Muscle layer of colon (tissue), 2 donors: ENCODE measurements around the gene RPL12.

Source experiments
- H3K27ac ChIP-seq: one replicate; pipeline ENCODE4 v1.7.0; 2013; ENCODE audit warnings: low read depth, mild to moderate bottlenecking, low read length, moderate library complexity
- H3K27me3 ChIP-seq, 2 donors: one replicate each; pipeline ENCODE4 v1.7.0; 2013; ENCODE audit warnings: low read length in 2 of 2, mild to moderate bottlenecking in 2 of 2; ENCODE audit not compliant: insufficient read depth in 2 of 2, control insufficient read depth in 1 of 2
- H3K36me3 ChIP-seq: one replicate; pipeline ENCODE4 v1.7.0; 2013; ENCODE audit warnings: mild to moderate bottlenecking, low read length; ENCODE audit not compliant: insufficient read depth
- H3K4me1 ChIP-seq: one replicate; pipeline ENCODE4 v1.7.0; 2013; ENCODE audit warnings: mild to moderate bottlenecking, low read length; ENCODE audit not compliant: insufficient read depth
- H3K4me3 ChIP-seq, 2 donors: one replicate each; pipeline ENCODE4 v1.7.0; 2013; ENCODE audit warnings: low read length in 2 of 2, low read depth in 1 of 2, mild to moderate bottlenecking in 1 of 2, moderate library complexity in 1 of 2
- H3K9ac ChIP-seq: one replicate; pipeline ENCODE4 v1.7.0; 2013; ENCODE audit warnings: low read length
- H3K9me3 ChIP-seq: one replicate; pipeline ENCODE4 v1.7.0; 2013; ENCODE audit warnings: mild to moderate bottlenecking, low read length
- donor health status: abdominal sarcoma.
- donor health status: Adenocarcinoma of cecum.

RPL12 gene

DNA sequence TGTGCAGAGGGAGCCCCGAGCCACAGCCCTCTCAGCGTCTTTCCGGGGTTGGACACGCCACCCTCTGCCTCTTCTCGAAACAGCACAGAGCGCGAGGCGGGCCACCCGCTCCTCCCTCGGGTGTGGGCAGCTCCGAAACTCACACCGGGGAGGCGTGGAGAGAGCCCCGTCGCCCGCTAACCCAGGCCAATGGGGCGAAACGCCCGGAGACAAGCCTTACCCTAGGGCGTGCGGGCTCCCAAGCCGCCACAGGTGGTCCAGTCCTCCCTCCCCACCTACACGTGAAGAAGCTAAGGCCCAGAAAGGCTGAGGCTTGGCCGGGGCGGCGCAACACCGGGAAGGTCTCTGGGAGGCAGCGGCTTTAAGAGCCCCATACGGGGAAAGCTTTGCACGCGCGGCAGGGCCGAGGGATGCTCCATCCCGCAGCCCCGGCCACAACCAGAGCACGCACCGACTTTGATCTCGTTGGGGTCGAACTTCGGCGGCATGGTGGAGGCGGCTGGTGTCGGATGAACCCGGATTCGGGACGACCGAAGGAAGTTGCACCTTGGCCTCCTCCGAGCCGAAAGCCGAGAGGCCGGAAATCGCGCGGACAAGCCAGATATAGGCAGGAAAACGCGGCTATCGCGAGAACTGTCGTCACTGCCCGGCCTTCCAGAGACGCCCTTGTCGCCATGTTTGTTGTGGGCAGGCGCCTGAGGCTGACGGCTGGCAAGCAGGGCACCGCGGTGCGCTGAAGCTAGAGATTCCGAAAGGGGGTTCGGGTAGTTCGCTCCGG is at the start of gene RPL12, which contains the start of gene LRSAM1:
Gene RPL12, minus strand, starts transcription at position 577 of the 778 bp plus-strand sequence. Its CDS starts 89 bp downstream, at position 488.
Gene LRSAM1, plus strand, starts transcription at position 681 of the 778 bp plus-strand sequence. CDS start 3,018 bp downstream, outside the sequence.
- H3K9me3 ChIP-seq: no peaks in the 10 kb centered on the region
- H3K9ac ChIP-seq: peak within 1 kb of the TSS; percentile 82
- H3K27ac ChIP-seq: peak within 1 kb of the TSS; percentile 95
- H3K27me3 ChIP-seq: no peaks in the 10 kb centered on the region
- peaks cover 41% of the 10 kb centered on the region for H3K4me1 ChIP-seq
- H3K4me3 ChIP-seq: peak within 1 kb of the TSS; percentile 84 to 94
- H3K36me3 ChIP-seq: peaks cover 49% of the 10 kb centered on the region

DNA sequence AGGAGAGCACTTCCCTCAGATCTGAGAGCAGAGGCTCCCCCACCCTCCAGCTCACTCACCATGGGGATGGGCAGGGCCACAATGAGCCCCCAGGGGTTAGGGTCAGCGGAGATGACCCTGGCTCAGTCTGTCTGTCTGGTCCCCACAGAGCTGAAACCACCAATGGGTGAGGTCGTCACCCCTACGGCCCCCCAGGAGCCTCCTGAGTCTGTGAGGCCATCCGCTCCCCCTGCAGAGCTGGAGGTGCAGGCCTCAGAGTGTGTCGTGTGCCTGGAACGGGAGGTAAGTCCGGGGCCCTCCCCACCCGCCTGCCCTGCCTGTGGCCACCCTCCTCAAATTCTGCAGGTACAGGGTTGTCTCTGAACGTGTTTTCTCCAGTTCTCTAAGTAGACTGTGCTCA is 49.7 kb upstream of the RPL12 start:
- no peak overlapping the region for H3K27ac ChIP-seq
- no peak overlapping the region for H3K9ac ChIP-seq
- H3K4me1 ChIP-seq: peaks cover 12% of the 10 kb centered on the region
- H3K27me3 ChIP-seq: no peaks in the 10 kb centered on the region
- H3K36me3 ChIP-seq: peaks cover 54% of the 10 kb centered on the region
- no peaks in the 10 kb centered on the region for H3K9me3 ChIP-seq
- H3K4me3 ChIP-seq: no peak overlapping the region

DNA sequence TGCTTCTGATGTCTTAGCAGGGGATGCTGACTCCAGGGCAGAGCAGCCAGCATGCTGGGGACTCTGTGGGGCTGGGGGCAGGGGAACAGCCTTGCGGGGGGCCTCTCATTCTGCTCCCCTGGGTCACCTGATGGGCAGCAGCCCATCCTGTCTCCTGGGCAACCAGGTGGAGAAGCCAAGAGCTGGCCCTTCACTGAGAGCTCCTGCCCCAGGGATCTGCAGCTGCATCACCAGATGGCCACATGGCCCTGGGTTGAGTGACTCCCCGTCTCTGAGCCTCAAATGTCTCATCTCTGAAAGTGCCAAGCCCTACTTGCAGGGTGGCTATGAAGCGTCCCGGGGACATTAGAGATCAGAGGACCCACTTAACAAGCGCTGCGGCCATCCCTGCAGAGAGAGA is 49.2 kb upstream of the RPL12 start:
- Histone ChIP-seq H3K36me3 (peaks cover 56% of the 10 kb centered on the region), H3K9me3 (no peaks in the 10 kb centered on the region), H3K4me1 (peaks cover 17% of the 10 kb centered on the region), H3K9ac (no peak overlapping the region), H3K4me3 (no peak overlapping the region), H3K27me3 (no peaks in the 10 kb centered on the region), H3K27ac (no peak overlapping the region)

DNA sequence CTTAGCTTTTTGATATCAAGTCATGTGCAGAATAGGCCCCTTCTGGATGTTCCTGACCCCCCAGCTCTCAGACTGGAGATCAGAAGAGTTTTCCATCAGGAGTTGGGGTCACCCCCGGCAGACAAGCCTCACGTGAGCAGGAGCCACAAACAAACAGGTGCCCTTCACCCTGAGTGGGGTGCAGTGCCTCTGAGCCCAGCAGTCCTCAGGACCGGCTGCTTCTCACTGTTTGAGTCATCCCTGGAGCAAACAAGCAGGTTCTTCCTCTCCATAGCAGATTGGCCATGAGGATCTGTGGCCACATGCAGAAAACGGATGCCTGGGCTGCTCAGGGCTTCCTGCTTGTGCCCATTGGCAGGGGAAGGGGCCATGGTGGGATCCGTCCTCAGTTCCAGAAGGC is 47.1 kb upstream of the RPL12 start:
- no peak overlapping the region for H3K9ac ChIP-seq
- peaks cover 19% of the 10 kb centered on the region for H3K4me1 ChIP-seq
- H3K27me3 ChIP-seq: no peaks in the 10 kb centered on the region
- peaks cover 55% of the 10 kb centered on the region for H3K36me3 ChIP-seq
- H3K27ac ChIP-seq: no peak overlapping the region
- H3K9me3 ChIP-seq: no peaks in the 10 kb centered on the region
- H3K4me3 ChIP-seq: no peak overlapping the region

DNA sequence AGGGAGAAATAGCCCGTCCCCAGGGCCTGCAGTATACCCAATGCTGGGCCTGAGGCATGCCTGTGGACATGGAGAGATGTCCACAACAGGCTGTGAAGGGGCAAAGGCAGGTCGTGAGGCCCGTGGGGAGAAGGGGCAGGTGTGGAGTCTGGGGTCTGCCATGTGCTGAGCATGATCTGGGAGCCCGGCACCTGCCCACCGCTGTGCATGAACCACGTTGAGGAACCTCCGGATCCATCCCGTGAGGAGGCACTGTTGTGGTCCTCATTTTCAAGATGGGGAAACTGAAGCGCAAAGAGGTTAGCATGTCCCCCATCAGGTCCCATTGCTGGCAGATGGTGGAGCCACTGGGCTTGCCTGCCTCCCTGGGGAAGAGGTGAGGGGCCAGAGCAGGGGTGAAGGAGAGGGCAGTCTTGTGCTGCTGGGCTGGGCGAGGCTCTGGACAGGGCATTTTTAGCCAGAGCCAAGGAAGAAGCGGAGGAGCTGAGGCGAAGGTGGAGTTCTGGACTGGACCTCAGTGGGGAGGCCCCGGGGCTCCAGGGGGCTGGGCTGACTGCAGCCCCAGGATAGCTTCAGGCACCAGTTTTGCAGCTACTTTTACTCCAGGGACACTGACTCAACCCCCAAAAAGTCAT is 46.6 kb upstream of the RPL12 start:
- Histone ChIP-seq H3K27ac (no peak overlapping the region), H3K9me3 (no peaks in the 10 kb centered on the region), H3K27me3 (no peaks in the 10 kb centered on the region), H3K4me3 (no peak overlapping the region), H3K4me1 (peaks cover 19% of the 10 kb centered on the region), H3K9ac (no peak overlapping the region), H3K36me3 (peaks cover 55% of the 10 kb centered on the region)

DNA sequence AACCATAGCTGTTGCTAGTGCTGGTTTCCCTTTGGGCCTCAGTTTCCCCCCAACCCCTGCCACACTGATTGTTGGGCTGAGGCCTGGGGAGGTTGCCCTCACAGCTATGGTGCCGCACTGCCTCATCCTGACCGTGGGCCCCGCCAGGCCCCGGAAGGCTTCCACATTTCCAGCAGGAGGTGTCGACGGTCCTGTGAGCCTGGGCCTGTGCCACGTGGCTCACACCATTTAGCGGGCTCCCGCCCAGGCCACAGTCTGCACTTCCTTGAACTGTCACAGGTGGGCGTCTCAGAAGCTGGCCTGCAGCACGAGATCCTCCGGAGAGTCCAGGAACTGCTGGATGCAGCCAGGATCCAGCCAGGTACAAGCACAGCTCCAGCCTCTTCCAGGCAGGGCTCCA is 45.8 kb upstream of the RPL12 start:
- no peak overlapping the region for H3K27ac ChIP-seq
- peaks cover 59% of the 10 kb centered on the region for H3K36me3 ChIP-seq
- H3K4me1 ChIP-seq: peaks cover 19% of the 10 kb centered on the region
- H3K9ac ChIP-seq: no peak overlapping the region
- no peak overlapping the region for H3K4me3 ChIP-seq
- H3K27me3 ChIP-seq: no peaks in the 10 kb centered on the region
- no peaks in the 10 kb centered on the region for H3K9me3 ChIP-seq

DNA sequence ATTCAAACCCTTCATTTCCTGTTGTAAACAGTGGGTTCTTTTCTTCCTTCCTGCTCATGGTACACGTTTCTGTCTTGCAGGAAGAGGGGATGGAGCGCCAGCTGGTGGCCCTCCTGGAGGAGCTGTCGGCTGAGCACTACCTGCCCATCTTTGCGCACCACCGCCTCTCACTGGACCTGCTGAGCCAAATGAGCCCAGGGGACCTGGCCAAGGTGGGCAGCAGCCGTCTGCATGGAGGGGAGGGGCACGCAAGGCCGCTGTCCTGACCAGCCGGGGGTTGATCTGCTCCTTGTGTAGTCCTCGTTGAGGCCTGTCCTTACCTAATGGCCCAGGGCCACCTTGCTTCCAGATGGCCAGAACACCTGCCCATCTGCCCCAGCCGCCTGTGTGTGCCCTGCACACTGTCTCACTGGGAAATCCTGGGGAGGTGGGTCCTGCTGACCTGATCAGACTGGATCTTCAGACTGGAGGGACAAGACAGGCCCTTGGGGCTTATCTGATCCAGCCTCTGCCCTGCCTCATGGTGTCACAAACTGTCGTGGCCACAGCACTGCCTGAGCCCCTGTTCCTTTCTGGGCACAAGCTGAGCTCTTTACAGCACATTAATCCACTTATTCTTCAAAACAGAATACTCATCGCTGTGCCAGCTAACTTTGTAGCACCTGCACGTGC is 44.8 kb upstream of the RPL12 start:
- no peaks in the 10 kb centered on the region for H3K27me3 ChIP-seq
- H3K36me3 ChIP-seq: peaks cover 62% of the 10 kb centered on the region
- no peak overlapping the region for H3K4me3 ChIP-seq
- H3K4me1 ChIP-seq: peaks cover 19% of the 10 kb centered on the region
- no peak overlapping the region for H3K9ac ChIP-seq
- peak overlapping the region; percentile 89 for H3K27ac ChIP-seq
- H3K9me3 ChIP-seq: no peaks in the 10 kb centered on the region

DNA sequence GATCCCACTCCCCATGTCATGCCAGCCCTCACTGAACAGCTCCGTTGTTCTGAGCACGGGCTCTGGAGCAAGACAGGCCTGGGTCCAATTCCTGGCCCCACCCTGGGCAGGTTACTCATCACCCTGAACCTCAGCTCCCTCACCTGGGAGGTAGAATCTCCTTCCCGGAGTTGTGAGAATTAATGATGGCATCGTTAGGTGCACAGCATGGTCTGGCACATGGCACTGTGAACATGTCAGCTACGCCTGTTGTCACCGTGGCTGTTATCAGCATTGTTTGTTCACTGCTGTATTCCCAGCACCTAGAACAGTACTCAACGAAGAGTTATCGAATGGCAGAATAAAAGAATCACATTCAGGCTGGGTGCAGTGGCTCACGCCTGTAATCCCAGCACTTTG is 43.1 kb upstream of the RPL12 start:
- H3K36me3 ChIP-seq: peaks cover 79% of the 10 kb centered on the region
- H3K27ac ChIP-seq: no peak overlapping the region
- peaks cover 19% of the 10 kb centered on the region for H3K4me1 ChIP-seq
- no peaks in the 10 kb centered on the region for H3K9me3 ChIP-seq
- no peak overlapping the region for H3K9ac ChIP-seq
- H3K27me3 ChIP-seq: no peaks in the 10 kb centered on the region
- no peak overlapping the region for H3K4me3 ChIP-seq

DNA sequence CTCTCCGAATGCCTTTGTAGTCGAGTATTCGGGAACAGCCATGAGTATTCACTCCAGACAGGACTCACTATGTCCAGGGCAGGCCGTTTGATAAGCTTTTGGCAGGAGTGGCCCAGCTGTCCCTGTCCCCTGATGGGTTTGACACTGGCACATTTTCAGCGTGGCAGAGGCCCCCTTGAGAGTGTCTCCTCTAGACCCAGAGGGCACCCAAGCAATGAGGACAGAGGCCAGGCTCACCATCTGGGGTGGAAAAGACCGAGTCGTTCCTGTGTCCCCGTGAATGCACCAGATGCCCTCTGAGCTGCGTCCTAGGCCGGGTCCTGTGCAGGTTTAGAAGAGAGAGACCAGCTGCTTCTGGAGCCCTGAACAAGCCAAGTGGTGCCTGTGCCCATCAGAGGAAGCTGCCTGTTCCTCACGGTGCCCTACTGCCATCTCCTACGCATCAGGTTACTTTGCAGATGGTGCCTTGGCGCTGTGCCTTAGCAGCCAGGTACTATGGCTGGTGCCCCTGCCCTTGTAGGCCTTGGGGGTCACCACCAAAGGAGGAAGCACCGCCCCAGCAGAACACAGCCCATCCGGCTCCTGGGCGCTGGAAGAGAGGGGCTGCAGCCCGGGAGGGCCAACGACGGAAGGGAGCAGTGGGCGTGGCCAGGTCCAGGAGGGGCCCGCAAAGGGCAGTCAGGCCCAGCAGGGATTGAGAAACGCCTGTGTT is 42.5 kb upstream of the RPL12 start:
- no peak overlapping the region for H3K4me3 ChIP-seq
- no peak overlapping the region for H3K27ac ChIP-seq
- no peak overlapping the region for H3K9ac ChIP-seq
- H3K36me3 ChIP-seq: peaks cover 84% of the 10 kb centered on the region
- no peaks in the 10 kb centered on the region for H3K27me3 ChIP-seq
- no peaks in the 10 kb centered on the region for H3K9me3 ChIP-seq
- H3K4me1 ChIP-seq: peaks cover 19% of the 10 kb centered on the region

DNA sequence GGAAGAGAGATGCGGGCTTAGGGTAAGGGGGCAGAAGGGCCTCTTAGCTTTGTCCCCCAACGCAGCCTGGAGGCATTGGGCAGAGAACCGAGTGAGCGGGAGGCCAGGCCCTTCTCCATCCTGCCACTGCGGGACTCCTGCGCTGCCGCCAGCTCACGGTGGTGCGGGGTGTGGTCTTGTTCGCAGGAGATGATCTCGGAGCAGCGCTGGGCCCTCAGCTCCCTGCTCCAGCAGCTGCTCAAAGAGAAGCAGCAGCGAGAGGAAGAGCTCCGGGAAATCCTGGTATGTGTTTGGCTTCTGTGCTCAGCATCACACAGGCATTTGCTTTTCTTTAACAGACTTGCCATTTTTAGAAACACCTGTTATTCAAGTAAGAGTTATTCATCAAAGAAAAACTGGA is 41.4 kb upstream of the RPL12 start:
- no peak overlapping the region for H3K27ac ChIP-seq
- no peak overlapping the region for H3K9ac ChIP-seq
- peaks cover 82% of the 10 kb centered on the region for H3K36me3 ChIP-seq
- no peaks in the 10 kb centered on the region for H3K27me3 ChIP-seq
- peaks cover 19% of the 10 kb centered on the region for H3K4me1 ChIP-seq
- no peak overlapping the region for H3K4me3 ChIP-seq
- H3K9me3 ChIP-seq: no peaks in the 10 kb centered on the region

DNA sequence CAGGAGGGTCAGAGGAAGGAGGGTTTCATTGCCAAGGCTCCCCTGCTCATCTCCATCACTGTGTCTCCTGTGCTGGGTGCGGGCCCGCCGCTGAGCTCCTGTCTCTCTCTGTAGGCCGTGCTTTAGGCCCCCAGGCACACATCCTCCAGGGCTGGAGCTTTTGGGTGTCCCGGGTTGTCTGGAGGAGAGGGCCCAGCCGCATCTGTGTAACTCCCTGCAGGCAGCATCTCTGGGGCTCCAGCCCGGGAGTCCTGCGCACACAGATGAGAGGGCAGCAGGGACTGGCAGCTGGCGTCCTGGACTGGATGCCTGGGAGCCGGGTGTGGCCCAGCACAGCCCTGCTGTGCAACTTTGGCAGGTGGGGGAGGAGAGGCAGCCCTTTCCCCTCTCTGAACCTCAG is 40.3 kb upstream of the RPL12 start:
- Histone ChIP-seq H3K27me3 (no peaks in the 10 kb centered on the region), H3K9ac (no peak overlapping the region), H3K36me3 (peaks cover 81% of the 10 kb centered on the region), H3K9me3 (no peaks in the 10 kb centered on the region), H3K4me1 (peaks cover 17% of the 10 kb centered on the region), H3K27ac (no peak overlapping the region), H3K4me3 (no peak overlapping the region)
